Ectodermal cell (in vitro differentiated cells): ENCODE measurements around the gene MPRIP.

ENCODE experiments used
- H3K27ac ChIP-seq: 2 replicates; pipeline ENCODE4 v1.7.0; 2013; ENCODE audit warnings: mild to moderate bottlenecking, low read depth, low read length; ENCODE audit not compliant: insufficient read depth, poor library complexity, severe bottlenecking
- H3K27me3 ChIP-seq: 2 replicates; pipeline ENCODE4 v1.7.0; 2013; ENCODE audit warnings: mild to moderate bottlenecking, low read length; ENCODE audit not compliant: insufficient read depth, control insufficient read depth, poor library complexity, severe bottlenecking
- H3K36me3 ChIP-seq: one replicate; pipeline ENCODE4 v1.7.0; 2013; ENCODE audit warnings: low read length; ENCODE audit not compliant: control insufficient read depth, insufficient read depth
- H3K4me1 ChIP-seq: one replicate; pipeline ENCODE4 v1.7.0; 2013; ENCODE audit warnings: low read length; ENCODE audit not compliant: control insufficient read depth, insufficient read depth
- H3K4me3 ChIP-seq: 2 replicates; pipeline ENCODE4 v1.7.0; 2013; ENCODE audit warnings: low read depth, low read length, control low read depth; ENCODE audit not compliant: insufficient read depth
- H3K9me3 ChIP-seq: 2 replicates; pipeline ENCODE4 v1.7.0; 2013; ENCODE audit warnings: mild to moderate bottlenecking, low read length, moderate library complexity; ENCODE audit not compliant: control insufficient read depth
- WGBS, 2 experiments: methylation state at CpG; one replicate each; pipeline ENCODE4 v1.1.7; 2013; ENCODE audit warnings: missing lambda C conversion rate in 2 of 2; 5-methylcytosine and 5-hydroxymethylcytosine counted together

Gene MPRIP

DNA sequence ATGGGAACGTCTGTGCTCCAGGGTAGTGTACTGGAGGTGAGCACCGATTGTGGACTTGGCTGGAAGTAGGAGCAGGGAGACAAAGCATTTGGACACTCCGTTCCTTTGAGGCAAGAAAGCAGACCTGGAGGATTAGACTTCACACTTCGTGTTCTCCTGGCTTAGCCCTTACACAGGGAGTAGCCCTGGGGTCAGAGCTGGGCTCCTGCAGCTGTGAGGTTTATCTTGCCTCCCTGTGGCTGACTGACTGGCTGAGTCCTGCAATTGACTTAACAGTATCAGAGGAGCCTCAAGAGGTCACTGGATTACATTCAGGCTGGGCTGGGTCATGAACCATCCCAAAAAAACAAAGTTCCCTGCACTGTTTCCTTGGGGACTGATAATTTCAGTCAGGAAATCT lies 37.1 kb downstream of the MPRIP start:
- Histone ChIP-seq H3K4me3 (no peak overlapping the region), H3K27me3 (no peaks in the 10 kb centered on the region), H3K27ac (no peak overlapping the region), H3K4me1 (peaks cover 11% of the 10 kb centered on the region), H3K36me3 (no peaks in the 10 kb centered on the region), H3K9me3 (no peaks in the 10 kb centered on the region)
- WGBS, 2 experiments, result 82% methylated on average over 4 of the region's 4 CpGs

DNA sequence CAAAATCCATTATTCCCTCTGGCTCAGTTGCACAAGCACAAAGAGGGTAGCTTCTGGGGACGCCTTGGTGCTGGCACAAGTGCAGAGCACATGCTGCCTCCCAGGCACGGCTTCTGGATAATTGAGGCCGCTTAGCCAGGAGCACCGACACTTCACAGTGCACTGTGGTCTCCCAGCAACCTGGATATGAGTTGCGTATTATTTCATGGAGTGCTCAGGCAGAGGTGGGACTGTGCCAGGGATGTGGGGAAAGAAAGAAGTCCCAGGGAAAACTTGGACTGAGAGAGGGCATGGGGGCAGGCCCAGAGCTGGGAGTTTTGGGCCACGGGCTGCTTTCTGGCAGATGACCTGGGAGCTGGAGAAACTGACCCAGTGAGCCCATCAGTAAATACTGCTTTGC lies 37.5 kb downstream of the MPRIP start:
- Histone ChIP-seq H3K4me3 (no peak overlapping the region), H3K27ac (no peak overlapping the region), H3K27me3 (no peaks in the 10 kb centered on the region), H3K9me3 (no peaks in the 10 kb centered on the region), H3K36me3 (no peaks in the 10 kb centered on the region), H3K4me1 (peaks cover 11% of the 10 kb centered on the region)
- WGBS, 2 experiments, result 94 to 95% methylated on average over 6 of the region's 6 CpGs

GRCh38 chr17:17080181-17080631 lies 37.9 kb downstream of the MPRIP start:
- Histone ChIP-seq H3K9me3 (no peaks in the 10 kb centered on the region), H3K36me3 (no peaks in the 10 kb centered on the region), H3K4me3 (no peak overlapping the region), H3K4me1 (peaks cover 11% of the 10 kb centered on the region), H3K27ac (no peak overlapping the region), H3K27me3 (no peaks in the 10 kb centered on the region)
- 94 to 98% methylated on average over 3 of the region's 3 CpGs for WGBS, 2 experiments

DNA sequence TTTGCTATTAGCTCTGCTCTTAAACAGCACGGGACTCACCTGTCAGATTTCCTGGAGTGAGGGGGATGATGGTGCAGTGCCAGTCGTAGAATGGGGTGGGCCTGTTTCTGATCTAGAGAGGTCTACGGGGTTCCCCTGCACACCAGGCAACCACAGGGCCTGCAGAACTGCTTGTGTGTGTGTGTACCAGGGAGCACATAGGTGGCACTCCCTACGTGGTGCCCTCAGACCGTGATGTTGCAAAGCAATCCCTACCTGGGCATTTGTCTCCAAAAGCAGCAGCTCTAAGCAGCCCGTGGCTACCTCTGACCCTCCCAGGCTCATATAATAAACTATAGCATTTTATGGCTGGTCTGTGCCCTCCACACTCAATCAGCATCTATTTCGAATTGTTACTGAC lies 38.5 kb downstream of the MPRIP start:
- no peaks in the 10 kb centered on the region for H3K9me3 ChIP-seq
- H3K4me1 ChIP-seq, result peaks cover 11% of the 10 kb centered on the region
- no peak overlapping the region for H3K27ac ChIP-seq
- H3K27me3 ChIP-seq, result no peaks in the 10 kb centered on the region
- no peak overlapping the region for H3K4me3 ChIP-seq
- WGBS, 2 experiments, result 93 to 96% methylated on average over 7 of the region's 7 CpGs
- H3K36me3 ChIP-seq, result no peaks in the 10 kb centered on the region

DNA sequence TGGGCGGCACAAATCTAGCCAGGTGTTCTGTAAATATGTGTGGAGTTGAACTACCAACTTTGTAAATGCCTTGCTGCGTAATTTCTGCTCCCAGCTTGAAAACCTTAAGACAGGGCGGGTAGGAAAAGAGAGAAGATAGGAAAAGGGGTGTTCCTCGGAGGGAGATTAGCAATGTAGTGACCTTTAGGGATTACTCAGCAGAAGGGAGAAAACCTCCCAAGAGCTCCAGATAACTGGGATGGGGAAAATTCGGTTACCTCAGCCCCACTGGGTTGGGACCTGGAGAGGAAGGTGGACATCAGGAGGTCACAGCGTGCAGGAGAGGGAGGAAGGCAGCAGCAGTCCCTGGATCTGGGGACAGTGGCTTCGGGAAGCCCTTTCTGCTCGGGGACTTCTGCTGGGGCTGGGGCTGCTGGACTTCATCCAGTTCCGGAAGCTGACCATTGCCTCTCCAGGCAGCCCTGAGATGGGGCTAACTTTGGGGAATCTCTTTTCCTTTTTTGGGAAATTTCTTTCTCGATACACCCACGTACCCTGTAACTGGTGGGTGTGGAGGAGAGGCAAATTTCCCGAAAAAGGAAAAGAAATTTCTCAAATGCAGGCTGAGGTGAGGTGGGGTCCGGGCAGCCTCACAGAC lies 39.2 kb downstream of the MPRIP start:
- H3K27me3 ChIP-seq, result no peaks in the 10 kb centered on the region
- 94 to 95% methylated on average over 13 of the region's 13 CpGs for WGBS, 2 experiments
- H3K4me3 ChIP-seq, result no peak overlapping the region
- H3K4me1 ChIP-seq, result peaks cover 11% of the 10 kb centered on the region
- H3K36me3 ChIP-seq, result no peaks in the 10 kb centered on the region
- H3K27ac ChIP-seq, result no peak overlapping the region
- no peaks in the 10 kb centered on the region for H3K9me3 ChIP-seq

DNA sequence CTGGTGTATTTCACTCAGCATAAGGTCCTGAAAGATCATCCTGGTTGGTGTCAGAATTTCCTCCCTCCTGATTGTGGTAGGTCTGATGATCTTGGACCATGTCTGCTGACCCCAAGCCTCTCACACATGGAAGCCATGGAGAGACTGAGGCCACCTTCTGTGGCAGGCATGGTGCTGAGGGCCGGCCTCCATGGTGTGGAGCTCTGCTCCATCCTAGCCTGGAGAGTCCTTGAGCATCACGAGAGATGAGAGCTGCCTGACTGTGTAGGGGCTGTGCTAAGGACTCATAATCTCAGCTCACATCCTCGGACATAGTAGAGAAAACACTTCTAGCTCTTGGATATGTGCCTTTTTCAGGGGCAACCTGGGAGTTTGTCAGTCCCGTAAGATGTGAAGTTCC lies 40.6 kb downstream of the MPRIP start:
- Histone ChIP-seq H3K4me3 (no peak overlapping the region), H3K27me3 (no peaks in the 10 kb centered on the region), H3K9me3 (no peaks in the 10 kb centered on the region), H3K27ac (no peak overlapping the region), H3K36me3 (peaks cover 4% of the 10 kb centered on the region), H3K4me1 (peaks cover 11% of the 10 kb centered on the region)
- WGBS, 2 experiments, result 91 to 96% methylated on average over 4 of the region's 4 CpGs

DNA sequence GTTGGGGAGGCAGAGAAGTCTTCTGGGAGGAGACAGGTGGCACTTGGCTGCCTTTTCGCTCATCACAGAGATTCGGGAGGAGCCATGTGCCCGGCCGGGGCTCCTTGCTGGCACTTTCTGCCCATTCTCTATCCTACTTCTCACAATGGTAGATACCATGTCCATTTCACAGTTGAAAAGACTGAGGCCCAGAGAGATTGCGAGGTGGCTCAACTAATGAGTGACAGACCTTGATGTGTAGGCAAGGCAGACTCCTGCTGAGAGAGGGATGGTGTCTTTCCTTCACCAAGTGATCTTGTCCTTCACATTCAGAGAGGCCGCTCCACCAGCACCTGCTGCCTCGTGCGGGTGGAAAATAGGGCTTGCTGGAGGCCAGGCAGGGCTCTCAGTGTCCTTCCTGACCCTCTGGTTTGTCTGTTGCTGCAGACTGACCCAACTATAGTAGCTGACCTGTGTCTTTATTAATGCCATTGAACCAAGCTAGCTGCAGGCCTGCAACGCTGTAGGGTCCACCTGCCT lies 42.1 kb downstream of the MPRIP start:
- Histone ChIP-seq H3K27me3 (no peaks in the 10 kb centered on the region), H3K4me1 (peaks cover 3% of the 10 kb centered on the region), H3K27ac (no peak overlapping the region), H3K4me3 (no peak overlapping the region), H3K9me3 (no peaks in the 10 kb centered on the region), H3K36me3 (peaks cover 4% of the 10 kb centered on the region)
- 92 to 93% methylated on average over 9 of the region's 9 CpGs for WGBS, 2 experiments

GRCh38 chr17:17084941-17085340 lies 42.7 kb downstream of the MPRIP start:
- Histone ChIP-seq H3K4me1 (no peaks in the 10 kb centered on the region), H3K4me3 (no peak overlapping the region), H3K27ac (no peak overlapping the region), H3K27me3 (no peaks in the 10 kb centered on the region), H3K9me3 (no peaks in the 10 kb centered on the region), H3K36me3 (peaks cover 4% of the 10 kb centered on the region)
- WGBS, 2 experiments, result 95 to 96% methylated on average over 6 of the region's 6 CpGs

DNA sequence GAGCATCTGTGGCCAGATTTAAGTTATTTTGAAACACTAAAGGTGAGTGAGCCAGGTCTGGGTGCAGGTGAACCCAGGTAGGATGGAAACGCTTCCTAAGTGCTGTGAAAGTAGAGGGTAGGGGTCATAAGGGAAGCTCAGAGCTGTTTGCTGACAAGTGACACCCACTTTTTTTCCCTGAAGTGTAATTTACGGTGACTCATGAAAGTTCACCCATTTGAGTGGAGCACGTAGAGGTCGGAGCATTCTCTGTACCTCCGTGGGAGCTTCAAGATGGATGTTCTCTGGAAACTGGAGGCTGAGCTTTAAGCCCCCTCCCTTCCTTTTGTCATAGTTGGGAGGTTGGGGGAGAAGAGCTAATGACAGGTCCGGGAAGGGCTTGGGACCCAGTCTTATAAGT lies 44.3 kb downstream of the MPRIP start:
- peaks cover 4% of the 10 kb centered on the region for H3K36me3 ChIP-seq
- H3K9me3 ChIP-seq, result no peaks in the 10 kb centered on the region
- no peak overlapping the region for H3K4me3 ChIP-seq
- no peaks in the 10 kb centered on the region for H3K27me3 ChIP-seq
- no peak overlapping the region for H3K27ac ChIP-seq
- H3K4me1 ChIP-seq, result no peaks in the 10 kb centered on the region
- WGBS, 2 experiments, result 94 to 95% methylated on average over 6 of the region's 6 CpGs

- H3K36me3 ChIP-seq, result peaks cover 4% of the 10 kb centered on the region
- H3K9me3 ChIP-seq, result no peaks in the 10 kb centered on the region
- peaks cover 3% of the 10 kb centered on the region for H3K4me1 ChIP-seq
- H3K27me3 ChIP-seq, result no peaks in the 10 kb centered on the region
- WGBS, 2 experiments, result 92% methylated on average over 13 of the region's 13 CpGs
- no peak overlapping the region for H3K27ac ChIP-seq
- no peak overlapping the region for H3K4me3 ChIP-seq
Measured at GRCh38 chr17:17087424-17088015, 45.3 kb downstream of the MPRIP start.
